H1 (cell line): ENCODE data around the gene OR1S2.

Experiments
- CREB1 ChIP-seq: IDR thresholded peaks from 2 replicates; pipeline ENCODE4 v1.6.1; 2012; ENCODE audit warnings: inconsistent platforms
- EZH2 ChIP-seq: fragments of 200-600 bp; sonication (generic); IDR thresholded peaks from 2 replicates; pipeline ENCODE4 v1.7.1; 2012; ENCODE audit warnings: low read depth, mild to moderate bottlenecking, moderate library complexity, low read length, inconsistent platforms; ENCODE audit not compliant: severe bottlenecking
- RBBP5 ChIP-seq: IDR thresholded peaks from 2 replicates; pipeline ENCODE4 v1.7.1; 2012; ENCODE audit warnings: low read depth, mild to moderate bottlenecking, inconsistent platforms, low read length, moderate library complexity, borderline replicate concordance

- TF ChIP-seq CREB1 (no peak), EZH2 (no peak), RBBP5 (no peak)
Observed at GRCh38 chr11:58188770-58189169, 15.2 kb downstream of the OR1S2 start, which contains the start of gene OR9Q2.
